WTC11 (cell line): ENCODE measurements around the gene TMED4.

Experiments
- ESRRA ChIP-seq: sonication (generic); formaldehyde crosslinking; IDR thresholded peaks from 2 replicates; pipeline ENCODE4 v1.8.1; 2022; ENCODE audit warnings: mild to moderate bottlenecking, missing genetic modification reagents, borderline replicate concordance
- FOXK1 ChIP-seq: sonication (generic); formaldehyde crosslinking; IDR thresholded peaks from 2 replicates; pipeline ENCODE4 v1.8.0; 2022; ENCODE audit warnings: mild to moderate bottlenecking, moderate library complexity, missing genetic modification reagents
- USF2 ChIP-seq: sonication (generic); formaldehyde crosslinking; IDR thresholded peaks from 2 replicates; pipeline ENCODE4 v1.8.1; 2023; ENCODE audit warnings: mild to moderate bottlenecking, missing genetic modification reagents, moderate library complexity
- ZNF138 ChIP-seq: sonication (generic); formaldehyde crosslinking; conservative IDR thresholded peaks from 2 replicates; pipeline ENCODE4 v1.8.1; 2022; ENCODE audit warnings: mild to moderate bottlenecking, moderate library complexity, missing genetic modification reagents

DNA sequence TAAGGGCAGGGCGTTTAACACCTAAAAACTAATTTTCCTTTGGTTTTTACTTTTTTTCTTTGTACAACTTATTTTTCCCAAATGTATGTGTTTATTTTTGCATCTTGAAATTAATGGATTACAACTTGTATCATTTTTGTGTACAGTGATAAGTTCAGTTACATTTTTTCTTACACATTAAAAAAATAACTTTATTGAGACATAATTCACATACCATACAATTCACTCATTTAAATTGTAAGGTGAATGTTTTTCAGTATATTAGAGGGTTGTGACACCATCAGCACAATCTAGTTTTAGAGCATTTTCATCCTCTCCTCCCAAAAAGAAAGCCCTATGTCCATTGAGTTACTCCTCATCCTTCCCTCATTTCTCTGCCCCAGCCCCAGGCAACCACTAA is 36.0 kb upstream of the TMED4 start:
- TF ChIP-seq ESRRA (CRISPR knock-in tag): no peak
- no peak for TF ChIP-seq ZNF138 (CRISPR knock-in tag)
- no peak for TF ChIP-seq USF2 (CRISPR knock-in tag)
- TF ChIP-seq FOXK1: no peak
